ENCODE measurements around the gene RHAG.
"Not testable (repeated sequence)": the region's sequence is repeated elsewhere in the genome, so short reads cannot be mapped to it uniquely, and the experiment has no call there.

RHAG gene

GRCh38 chr6:49636713-49637349 is at the start of gene RHAG:
RHAG (minus strand) TSS chr6:49636839; CDS start chr6:49636812, 27 bp downstream.
- no peak for DNase-seq

GRCh38 chr6:49676671-49677281 is 40.1 kb upstream of the RHAG start:
- DNase-seq, result no peak

DNA sequence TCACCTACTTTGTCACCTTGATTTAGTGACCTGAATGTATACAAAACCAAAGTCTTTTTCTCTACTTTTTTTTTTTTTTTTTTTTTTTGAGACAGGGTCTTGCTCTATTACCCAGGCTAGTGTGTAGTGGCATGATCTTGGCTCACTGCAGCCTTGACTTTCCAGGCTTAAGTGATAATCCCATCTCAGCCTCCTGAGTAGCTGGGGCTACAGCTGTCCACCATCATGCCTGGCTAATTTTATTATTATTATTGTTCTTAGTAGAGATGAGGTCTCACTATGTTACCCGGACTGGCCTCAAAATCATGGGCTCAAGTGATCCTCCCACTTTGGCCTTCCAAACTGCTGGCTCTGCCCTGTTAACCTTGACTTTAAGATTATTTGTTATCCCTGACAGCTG is 39.2 kb upstream of the RHAG start:
- no peak for DNase-seq

- no peak for DNase-seq
These were observed 31.5 kb upstream of the RHAG start for GRCh38 chr6:49668083-49668511.

DNA sequence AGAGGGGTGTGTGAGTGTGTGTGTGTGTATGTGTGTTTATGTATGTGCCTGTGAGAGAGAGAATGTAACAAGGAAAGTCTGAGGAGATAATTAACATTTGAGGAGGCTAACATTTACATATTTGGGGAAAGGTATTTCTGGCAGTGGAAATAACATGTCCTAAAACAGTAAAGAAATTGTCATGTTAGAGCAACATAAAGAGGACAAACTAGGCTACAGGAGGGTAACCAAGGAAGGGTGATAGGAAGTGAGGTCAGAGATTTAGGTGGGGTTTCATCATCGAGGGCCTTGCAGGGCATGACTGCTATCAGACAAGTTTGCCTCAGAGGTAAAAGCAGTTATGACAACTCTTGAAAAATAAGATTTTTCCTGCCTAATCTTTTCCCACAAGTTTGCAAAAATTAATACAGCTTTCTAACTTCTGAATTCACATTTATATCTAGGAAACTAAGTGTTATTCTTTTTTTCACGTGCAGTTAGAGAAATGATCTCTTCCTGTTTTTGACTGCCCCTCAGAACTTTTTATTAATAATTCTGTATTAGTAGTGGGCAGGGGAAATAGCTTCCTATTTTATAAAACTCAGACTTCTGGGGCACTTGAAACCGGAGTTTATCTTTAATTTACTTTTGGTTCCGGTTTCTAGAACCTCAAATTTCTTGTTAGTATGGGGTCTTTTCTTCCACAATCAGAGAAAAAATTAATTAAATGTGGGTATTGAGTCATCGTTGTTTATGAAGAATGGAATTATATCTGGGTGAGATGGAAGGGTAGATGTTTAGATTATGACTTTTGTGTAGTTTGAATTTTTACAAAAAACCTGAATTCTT is 30.5 kb upstream of the RHAG start:
- no peak for DNase-seq

- no peak for DNase-seq
These were observed 29.8 kb upstream of the RHAG start for GRCh38 chr6:49666480-49666879.

- DNase-seq, result no peak
These were observed 28.2 kb upstream of the RHAG start for GRCh38 chr6:49664817-49665216.

GRCh38 chr6:49664054-49664453 is 27.4 kb upstream of the RHAG start:
- DNase-seq, result not testable (repeated sequence)

- no peak for DNase-seq
These were observed 26.2 kb upstream of the RHAG start for GRCh38 chr6:49662892-49663261.

DNA sequence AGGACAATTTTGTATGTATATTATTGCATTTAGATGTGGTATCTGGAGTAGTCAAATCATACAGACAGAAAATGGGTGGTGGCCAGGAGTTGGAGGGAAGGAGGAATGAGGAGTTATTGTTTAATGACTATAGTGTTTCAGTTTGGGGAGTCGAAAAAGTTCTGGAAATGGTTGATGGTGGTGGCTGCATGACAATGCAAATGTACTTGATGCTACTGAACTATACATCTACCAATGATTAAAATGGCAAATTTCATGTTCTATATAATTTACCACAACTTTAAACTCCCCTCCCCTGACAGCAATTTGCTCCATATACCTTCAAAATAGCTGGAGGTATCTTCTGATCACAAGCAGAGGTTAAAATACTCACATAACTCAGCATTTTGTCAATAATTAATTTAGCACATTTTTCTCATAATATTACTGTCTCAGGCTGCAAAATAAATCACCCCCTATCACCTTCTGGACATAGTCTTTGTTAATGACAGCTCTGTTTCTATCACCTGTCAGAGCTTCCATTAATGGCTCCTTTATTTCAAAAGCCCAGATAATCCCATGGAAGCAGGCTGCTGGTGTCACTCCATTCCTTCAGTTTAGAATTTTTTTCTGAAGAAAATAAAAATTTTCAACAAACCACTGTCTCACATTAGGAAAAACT is 25.7 kb upstream of the RHAG start:
- DNase-seq, result no peak

- no peak for DNase-seq
These were observed 17.3 kb upstream of the RHAG start for GRCh38 chr6:49653942-49654341.

DNA sequence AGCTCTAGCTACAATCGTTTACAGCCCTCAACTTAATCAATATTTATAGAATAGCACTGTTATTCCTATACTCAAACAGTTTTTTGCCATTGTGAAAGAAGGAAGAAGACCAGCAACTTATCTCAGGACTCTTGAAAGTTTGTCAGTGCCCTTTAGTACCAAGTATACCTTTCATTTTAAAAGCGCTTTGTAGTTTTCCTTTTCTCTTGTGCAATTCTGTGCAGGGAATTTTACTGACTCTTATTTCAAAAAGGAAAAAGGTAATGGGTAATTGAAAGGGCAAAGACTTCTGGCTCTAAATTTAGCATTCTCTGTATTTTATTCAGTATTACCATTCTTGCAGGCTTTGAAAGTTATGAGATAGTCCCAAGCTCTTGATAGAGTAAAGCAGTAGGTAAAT is 16.8 kb upstream of the RHAG start:
- DNase-seq, result no peak

GRCh38 chr6:49651239-49651638 is 14.6 kb upstream of the RHAG start:
- no peak for DNase-seq

GRCh38 chr6:49649988-49650387 is 13.3 kb upstream of the RHAG start:
- DNase-seq, result no peak

DNA sequence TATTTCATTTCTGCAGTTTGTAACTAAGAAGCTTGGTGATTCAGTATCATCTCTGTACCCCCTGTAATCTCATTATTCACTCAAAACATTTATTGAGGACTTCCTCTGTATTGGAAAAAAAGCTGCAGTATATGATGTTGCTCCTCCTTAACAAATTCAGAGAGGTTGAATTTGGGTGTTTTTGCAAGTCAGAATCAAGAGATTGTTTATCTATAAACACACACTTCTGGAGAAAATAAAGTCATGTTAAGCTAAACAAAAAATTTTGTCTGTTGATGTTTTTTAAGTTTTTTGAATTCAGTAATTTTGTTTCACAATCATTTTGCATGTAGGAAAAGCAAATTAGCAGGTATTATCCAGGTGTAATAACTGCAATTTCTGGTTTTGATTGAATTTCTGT is 11.4 kb upstream of the RHAG start:
- no peak for DNase-seq

GRCh38 chr6:49647476-49647875 is 10.8 kb upstream of the RHAG start:
- no peak for DNase-seq

GRCh38 chr6:49646942-49647341 is 10.3 kb upstream of the RHAG start:
- no peak for DNase-seq

GRCh38 chr6:49646130-49646824 is 9.6 kb upstream of the RHAG start:
- no peak for DNase-seq

DNA sequence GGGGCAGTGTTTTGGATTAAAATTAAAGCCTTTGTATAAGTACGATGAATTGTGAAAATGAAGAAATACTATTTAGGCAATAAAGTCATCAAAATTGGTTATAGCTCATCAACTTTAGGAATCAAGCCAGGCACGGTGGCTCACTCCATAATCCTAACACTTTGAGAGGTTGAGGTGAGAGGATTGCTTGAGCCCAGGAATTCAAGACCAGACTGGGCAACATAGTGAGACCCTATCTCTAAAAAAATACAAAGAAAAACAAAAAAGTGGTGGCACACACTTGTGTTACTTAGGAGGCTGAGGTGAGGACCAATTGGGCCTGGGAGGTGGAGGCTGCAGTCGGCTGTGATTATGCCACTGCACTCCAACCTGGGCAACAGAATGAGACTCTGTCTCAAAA is 8.5 kb upstream of the RHAG start:
- DNase-seq, result no peak

- no peak for DNase-seq
These were observed 2.7 kb upstream of the RHAG start for GRCh38 chr6:49639177-49639817.

DNA sequence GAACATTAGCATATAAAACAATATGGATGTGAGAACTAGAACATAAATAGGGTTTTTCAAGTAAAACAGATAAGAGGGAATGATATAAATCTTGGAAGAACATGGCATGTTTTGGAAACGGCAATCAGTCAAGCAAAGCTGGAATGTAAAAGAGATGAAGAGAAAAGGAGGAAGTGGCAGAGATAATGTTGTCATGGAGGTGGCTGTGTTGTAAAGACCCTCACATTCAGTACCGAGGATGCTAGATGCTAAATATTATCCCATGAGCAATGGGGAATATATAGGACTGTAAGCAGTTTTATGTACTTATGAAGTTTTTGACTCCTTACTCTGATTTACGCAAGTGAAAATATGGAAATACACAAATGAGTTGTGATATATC is 702 bp upstream of the RHAG start:
- DNase-seq, result no peak

- no peak for DNase-seq
These were observed 494 bp downstream of the RHAG start for GRCh38 chr6:49635978-49636712.

Data from NCI-H2107 (cell line).